RWPE1 (cell line): ENCODE data around the gene SGO2.
A peak's percentile ranks its signal among the peaks of the same experiment; 100 is the strongest.

ENCODE experiments used
- CTCF ChIA-PET: fragments of 350-600 bp; sonication (Branson Sonifier 250); formaldehyde crosslinking; extraction: SDS; loops from one replicate; lab custom pipeline; 2021; lab: Yijun Ruan, JAX
- POLR2A ChIA-PET: fragments of 400-600 bp; formaldehyde crosslinking; extraction: SDS; loops from one replicate; lab custom pipeline; 2020; ENCODE audit warnings: antibody characterized with exemption; ENCODE audit not compliant: low non-redundant PET; lab: Yijun Ruan, JAX
- DNase-seq: peaks from one replicate; pipeline ENCODE4 v3.0.0; 2012; ENCODE audit warnings: low spot score
- H3K27ac ChIP-seq: fragments of 450-650 bp; 2 replicates; pipeline ENCODE4 v1.5.1; 2017
- CTCF ChIP-seq: fragments of 450-650 bp; conservative IDR thresholded peaks from 2 replicates; pipeline ENCODE4 v1.5.1; 2017; ENCODE audit warnings: low read depth, mild to moderate bottlenecking

Gene SGO2

GRCh38 chr2:200618590-200619021 lies 92.6 kb downstream of the SGO2 start:
- no peak for DNase-seq
- ChIA-PET CTCF (interaction anchor here (2.1 kb wide), 1 partner anchor 84 kb away, joined by 9 read pairs; no protein-coding TSS in a partner anchor), POLR2A (no interaction called here)
- H3K27ac ChIP-seq, result no peak overlapping the region
- TF ChIP-seq CTCF, result no peak

- no peak for DNase-seq
- H3K27ac ChIP-seq, result 0 out of 2 replicates have a peak overlapping the region, but pooled peaks have one; percentile 33
- CTCF ChIA-PET, result interaction anchor here (2.1 kb wide), 1 partner anchor 84 kb away, joined by 9 read pairs; no protein-coding TSS in a partner anchor
- POLR2A ChIA-PET, result no interaction called here
- no peak for TF ChIP-seq CTCF
These were observed 93.3 kb downstream of the SGO2 start for GRCh38 chr2:200619279-200619678.

GRCh38 chr2:200620606-200621390 lies 94.8 kb downstream of the SGO2 start:
- ChIA-PET CTCF (interaction anchor here (0.5 to 0.6 kb wide), 2 partner anchors 26 to 434 kb away, joined by 3 read pairs; no protein-coding TSS in a partner anchor), POLR2A (interaction anchor here (0.7 kb wide), 1 partner anchor 73 kb away, joined by 6 read pairs; no protein-coding TSS in a partner anchor)
- H3K27ac ChIP-seq, result no peak overlapping the region

GRCh38 chr2:200622106-200622505 lies 96.1 kb downstream of the SGO2 start:
- CTCF ChIA-PET, result interaction anchor here (0.6 kb wide), 1 partner anchor 400 kb away, joined by 7 read pairs; no protein-coding TSS in a partner anchor
- DNase-seq, result no peak
- POLR2A ChIA-PET, result no interaction called here
- no peak for TF ChIP-seq CTCF
- no peak overlapping the region for H3K27ac ChIP-seq

More at GRCh38 chr2:200620606-200621390, 94.8 kb downstream of the SGO2 start:
- no peak for TF ChIP-seq CTCF
- DNase-seq, result no peak

GRCh38 chr2:200624026-200624425 lies 98.0 kb downstream of the SGO2 start:
- ChIA-PET CTCF (no interaction called here), POLR2A (interaction anchor here (0.6 kb wide), 1 partner anchor 567 kb away, joined by 4 read pairs; no protein-coding TSS in a partner anchor)
- H3K27ac ChIP-seq, result no peak overlapping the region
- no peak for TF ChIP-seq CTCF
- DNase-seq, result no peak

- no peak overlapping the region; the same call in 1 of the 2 replicates for H3K27ac ChIP-seq
- CTCF ChIA-PET, result interaction anchor here (1.1 kb wide), 1 partner anchor 80 kb away, joined by 4 read pairs; no protein-coding TSS in a partner anchor
- TF ChIP-seq CTCF, result no peak
- no peak for DNase-seq
- POLR2A ChIA-PET, result interaction anchor here (0.6 kb wide), 1 partner anchor 566 kb away, joined by 4 read pairs; no protein-coding TSS in a partner anchor
These were observed 98.7 kb downstream of the SGO2 start for GRCh38 chr2:200624658-200625057.
